Measurements from ENCODE around the gene GPC2.
"Not testable (repeated sequence)": the region's sequence is repeated elsewhere in the genome, so short reads cannot be mapped to it uniquely, and the experiment has no call there.

Gene GPC2

GRCh38 chr7:100198266-100198665 is 21.1 kb upstream of the GPC2 start:
- DNase-seq = no peak

- DNase-seq = not testable (repeated sequence)
These were observed 18.7 kb upstream of the GPC2 start for GRCh38 chr7:100195901-100196322.

GRCh38 chr7:100195222-100195621 is 18.0 kb upstream of the GPC2 start:
- no peak for DNase-seq

- no peak for DNase-seq
These were observed 15.8 kb upstream of the GPC2 start for GRCh38 chr7:100192969-100193368.

- not testable (repeated sequence) for DNase-seq
These were observed 15.2 kb upstream of the GPC2 start for GRCh38 chr7:100192281-100192862.

- no peak for DNase-seq
These were observed 14.6 kb upstream of the GPC2 start for GRCh38 chr7:100191775-100192174.

- no peak for DNase-seq
These were observed 13.0 kb upstream of the GPC2 start for GRCh38 chr7:100190048-100190711.

- DNase-seq = no peak
These were observed 11.9 kb upstream of the GPC2 start for GRCh38 chr7:100189061-100189460.

GRCh38 chr7:100185726-100186125 is 8.5 kb upstream of the GPC2 start:
- DNase-seq = no peak

GRCh38 chr7:100183090-100183489 is 5.9 kb upstream of the GPC2 start:
- DNase-seq = not testable (repeated sequence)

- not testable (repeated sequence) for DNase-seq
These were observed 5.4 kb upstream of the GPC2 start for GRCh38 chr7:100182616-100183015.

GRCh38 chr7:100180084-100180483 is 2.9 kb upstream of the GPC2 start:
- DNase-seq = not testable (repeated sequence)

- DNase-seq = no peak
These were observed 811 bp downstream of the GPC2 start for GRCh38 chr7:100176096-100177044.

- DNase-seq = no peak
These were observed 1.8 kb downstream of the GPC2 start for GRCh38 chr7:100175296-100175935.

GRCh38 chr7:100174582-100174981 is 2.6 kb downstream of the GPC2 start:
- DNase-seq = no peak

- DNase-seq = no peak
These were observed 3.2 kb downstream of the GPC2 start for GRCh38 chr7:100173806-100174495.

GRCh38 chr7:100171840-100172239 is 5.3 kb downstream of the GPC2 start:
- no peak for DNase-seq

- peak; percentile 26 for DNase-seq
These were observed 6.0 kb downstream of the GPC2 start for GRCh38 chr7:100171087-100171681.

- no peak for DNase-seq
These were observed 6.9 kb downstream of the GPC2 start for GRCh38 chr7:100170101-100170897.

GRCh38 chr7:100169147-100169850 is 7.9 kb downstream of the GPC2 start:
- no peak for DNase-seq

- no peak for DNase-seq
These were observed 9.3 kb downstream of the GPC2 start for GRCh38 chr7:100167912-100168323.
